GM12878 (cell line): Measurements from ENCODE around the gene HPCA. TPM values are rescaled to one million over a fixed set of nuclear protein-coding genes. Genes with fewer than 3 reads are reported as not detected.

Source experiments
- CBX3 ChIP-seq: fragments of 200-600 bp; sonication (generic); IDR thresholded peaks from 2 replicates; pipeline ENCODE4 v1.6.1; 2016; ENCODE audit warnings: low read depth, borderline replicate concordance
- CHD2 ChIP-seq: IDR thresholded peaks from 2 replicates; pipeline ENCODE4 v1.6.1; 2011; ENCODE audit warnings: low read depth, low read length, improper control_type of control experiment, borderline replicate concordance
- CHD4 ChIP-seq: fragments of 200-600 bp; sonication (generic); IDR thresholded peaks from 2 replicates; pipeline ENCODE4 v1.6.1; 2016; ENCODE audit warnings: mild to moderate bottlenecking
- ELK1 ChIP-seq: IDR thresholded peaks from 2 replicates; pipeline ENCODE4 v1.6.1; 2012; ENCODE audit warnings: low read depth, low read length, improper control_type of control experiment
- FOXK2 ChIP-seq: fragments of 450-650 bp; IDR thresholded peaks from 2 replicates; pipeline ENCODE4 v1.6.1; 2017; ENCODE audit warnings: mild to moderate bottlenecking, moderate library complexity
- HDAC2 ChIP-seq: fragments of 200-600 bp; sonication (generic); IDR thresholded peaks from 2 replicates; pipeline ENCODE4 v1.6.1; 2017
- MTA2 ChIP-seq: fragments of 450-650 bp; IDR thresholded peaks from 2 replicates; pipeline ENCODE4 v1.6.1; 2016; ENCODE audit warnings: low read depth, mild to moderate bottlenecking, moderate library complexity
- MTA3 ChIP-seq: IDR thresholded peaks from 2 replicates; pipeline ENCODE4 v1.6.1; 2012; ENCODE audit warnings: low read length, inconsistent platforms, borderline replicate concordance
- NRF1 ChIP-seq: conservative IDR thresholded peaks from 2 replicates; pipeline ENCODE4 v1.6.1; 2011; ENCODE audit warnings: mild to moderate bottlenecking, low read depth, low read length, improper control_type of control experiment
- PAX5 ChIP-seq: IDR thresholded peaks from 2 replicates; pipeline ENCODE4 v1.6.1; 2011; ENCODE audit warnings: low read depth, low read length, borderline replicate concordance
- SKIL ChIP-seq: fragments of 450-650 bp; IDR thresholded peaks from 2 replicates; pipeline ENCODE4 v1.6.1; 2017; ENCODE audit warnings: mild to moderate bottlenecking, low read depth, inconsistent platforms; ENCODE audit not compliant: poor library complexity, severe bottlenecking
- SPI1 ChIP-seq: IDR thresholded peaks from 2 replicates; pipeline ENCODE4 v1.6.1; 2011; ENCODE audit warnings: low read depth, mild to moderate bottlenecking, low read length, moderate library complexity, borderline replicate concordance; ENCODE audit not compliant: insufficient read depth
- TCF7 ChIP-seq: IDR thresholded peaks from 2 replicates; pipeline ENCODE4 v1.6.1; 2014; ENCODE audit warnings: antibody characterized with exemption, borderline replicate concordance
- ZBED1 ChIP-seq: IDR thresholded peaks from 2 replicates; pipeline ENCODE4 v1.6.1; 2016; ENCODE audit warnings: borderline replicate concordance
- polyA plus RNA-seq, 11 experiments: library from polyadenylated mRNA; depleted of rRNA in 4 of 11; unstranded in 6 of 11; stranded (reverse) in 5 of 11; fragments of >200 nt; fragmentation: Nextera tagmentation in 4 of 11; fragmentation: Illumina TruSeq in 1 of 11; extraction: Ambion mirVana in 4 of 11; extraction: Trizol in 1 of 11; gene quantifications; 1 replicate in 1 of 11; 2 replicates in 10 of 11; pipeline versions ENCODE4 v1.2.1 to v1.2.3, GENCODE V29; 2011 to 2016; ENCODE audit warnings: inconsistent platforms in 2 of 11, missing spikeins in 2 of 11, low read depth in 1 of 11
- total RNA-seq, 4 experiments: library from RNA; depleted of rRNA in 3 of 4; stranded (reverse); fragments of >200 nt in 3 of 4; fragmentation: Illumina TruSeq in 1 of 4; extraction: Trizol in 1 of 4; gene quantifications; 2 replicates each; pipeline versions ENCODE4 v1.2.1 to v1.2.3, GENCODE V29; 2013 to 2021

The HPCA gene
- total and polyA plus RNA-seq, 10 of the 15 experiments (the other 5 are each of a cell fraction or from before 2014, with no cell fraction given): 0.11 TPM; not detected in 9

- TF ChIP-seq MTA3 (no peak), SKIL (no peak), MTA2 (no peak), HDAC2 (no peak), CHD2 (no peak), FOXK2 (no peak), TCF7 (no peak), SPI1 (no peak), ZBED1 (no peak), ELK1 (no peak), CBX3 (no peak), PAX5 (no peak), CHD4 (no peak), NRF1 (no peak)
- TF ChIP-seq, all 136 proteins: peak for 0
Observed at GRCh38 chr1:32858791-32859190, 27.5 kb upstream of the HPCA start (continued).
